Measurements from ENCODE around the gene SKIL.
"Not testable (repeated sequence)": the region's sequence is repeated elsewhere in the genome, so short reads cannot be mapped to it uniquely, and the experiment has no call there.

SKIL gene

GRCh38 chr3:170357176-170358041, at the start of gene SKIL:
Gene SKIL, plus strand, starts transcription at chr3:170357715. Its CDS starts 2,617 bp downstream, at chr3:170360332.
- peak within 1 kb of the TSS; percentile 88 to 100 (median 99) for H3K27ac ChIP-seq
- H3K4me3 ChIP-seq, result peak within 1 kb of the TSS; percentile 61 to 100 (median 86)

GRCh38 chr3:170309046-170309445, 48.5 kb upstream of the SKIL start:
- Histone ChIP-seq H3K27ac (no peak overlapping the region), H3K4me3 (no peak overlapping the region)

- Histone ChIP-seq H3K27ac (no peak overlapping the region), H3K4me3 (no peak overlapping the region)
These were observed 39.6 kb upstream of the SKIL start for GRCh38 chr3:170317954-170318353.

GRCh38 chr3:170320461-170321121, 36.9 kb upstream of the SKIL start:
- H3K27ac ChIP-seq, result peak overlapping the region in 1 of 21 experiments; percentile 35
- no peak overlapping the region for H3K4me3 ChIP-seq

GRCh38 chr3:170321321-170322034, 36.0 kb upstream of the SKIL start:
- no peak overlapping the region for H3K4me3 ChIP-seq
- H3K27ac ChIP-seq, result peak overlapping the region in 1 of 21 experiments; percentile 35

- Histone ChIP-seq H3K4me3 (no peak overlapping the region), H3K27ac (no peak overlapping the region)
These were observed 34.8 kb upstream of the SKIL start for GRCh38 chr3:170322566-170323269.

- Histone ChIP-seq H3K4me3 (no peak overlapping the region), H3K27ac (no peak overlapping the region)
These were observed 34.2 kb upstream of the SKIL start for GRCh38 chr3:170323331-170323730.

- H3K27ac ChIP-seq, result no peak overlapping the region
- no peak overlapping the region for H3K4me3 ChIP-seq
These were observed 32.6 kb upstream of the SKIL start for GRCh38 chr3:170324962-170325361.

GRCh38 chr3:170327040-170327808, 30.3 kb upstream of the SKIL start:
- Histone ChIP-seq H3K27ac (no peak overlapping the region), H3K4me3 (no peak overlapping the region)

- not testable (repeated sequence) for H3K27ac ChIP-seq, H3K4me3 ChIP-seq
These were observed 29.5 kb upstream of the SKIL start for GRCh38 chr3:170327868-170328548.

- Histone ChIP-seq H3K4me3 (no peak overlapping the region), H3K27ac (no peak overlapping the region)
These were observed 27.1 kb upstream of the SKIL start for GRCh38 chr3:170330366-170330765.

GRCh38 chr3:170331143-170331542, 26.4 kb upstream of the SKIL start:
- Histone ChIP-seq H3K27ac (no peak overlapping the region), H3K4me3 (no peak overlapping the region)

- H3K27ac ChIP-seq, result no peak overlapping the region
- no peak overlapping the region for H3K4me3 ChIP-seq
These were observed 20.1 kb upstream of the SKIL start for GRCh38 chr3:170337420-170337819.

- H3K4me3 ChIP-seq, result no peak overlapping the region
- H3K27ac ChIP-seq, result no peak overlapping the region
These were observed 18.7 kb upstream of the SKIL start for GRCh38 chr3:170338690-170339340.

GRCh38 chr3:170342273-170342672, 15.2 kb upstream of the SKIL start:
- H3K27ac ChIP-seq, result not testable (repeated sequence)

GRCh38 chr3:170343859-170344258, 13.7 kb upstream of the SKIL start:
- H3K4me3 ChIP-seq, result not testable (repeated sequence)
- H3K27ac ChIP-seq, result peak overlapping the region in 1 of 21 experiments; percentile 39

More at GRCh38 chr3:170342273-170342672, 15.2 kb upstream of the SKIL start:
- not testable (repeated sequence) for H3K4me3 ChIP-seq

GRCh38 chr3:170344971-170345370, 12.5 kb upstream of the SKIL start:
- Histone ChIP-seq H3K4me3 (no peak overlapping the region), H3K27ac (peak overlapping the region in 1 of 21 experiments; percentile 39)
